GM06990 (cell line): Measurements from ENCODE around the gene RASSF5.

ENCODE experiments used
- DNase-seq: peaks from one replicate; pipeline ENCODE4 v3.0.0-alpha.2; 2011; ENCODE audit not compliant: insufficient read length; ENCODE audit errors: extremely low read depth
- H3K27me3 ChIP-seq: replicated peaks from 2 replicates; pipeline ENCODE4 v1.6.0; 2011; ENCODE audit warnings: low read length; ENCODE audit not compliant: control insufficient read depth, insufficient read depth
- H3K36me3 ChIP-seq: 2 replicates; pipeline ENCODE4 v1.5.1; 2011; ENCODE audit warnings: low read length; ENCODE audit not compliant: control insufficient read depth, insufficient read depth
- H3K4me3 ChIP-seq: replicated peaks from 2 replicates; pipeline ENCODE4 v1.5.1; 2011; ENCODE audit warnings: low read depth, mild to moderate bottlenecking, control low read depth, low read length
- TF ChIP-seq, protein P1 (sequence below): IDR thresholded peaks from 2 replicates; pipeline ENCODE4 v1.5.1; 2011; ENCODE audit warnings: low read length, control low read depth, mild to moderate bottlenecking, inconsistent platforms; ENCODE audit not compliant: insufficient read depth, poor library complexity, severe bottlenecking

The RASSF5 gene

DNA sequence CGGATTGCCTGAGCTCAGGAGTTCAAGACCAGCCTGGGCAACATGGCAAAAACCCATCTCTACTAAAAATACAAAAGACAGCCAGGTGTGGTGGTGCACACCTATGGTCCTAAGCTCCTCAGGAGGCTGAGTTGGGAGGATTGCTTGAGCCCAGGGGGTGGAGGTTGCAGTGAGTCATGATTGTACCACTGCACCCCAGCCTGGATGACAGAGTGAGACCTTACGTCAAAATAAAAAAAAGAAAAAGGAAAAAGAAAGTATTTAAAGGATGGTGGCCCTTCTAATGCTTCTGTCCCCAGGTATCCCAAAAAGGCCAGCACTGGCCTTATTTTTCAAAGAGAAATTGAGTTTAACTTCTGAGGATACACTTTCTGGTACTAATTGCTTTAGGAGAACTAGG lies 35.3 kb upstream of the RASSF5 start:
- peaks cover 26% of the 10 kb centered on the region for H3K36me3 ChIP-seq
- no peak for DNase-seq
- H3K27me3 ChIP-seq, result no peaks in the 10 kb centered on the region
- peak overlapping the region; percentile 95 for H3K4me3 ChIP-seq
- TF ChIP-seq, protein P1, sequence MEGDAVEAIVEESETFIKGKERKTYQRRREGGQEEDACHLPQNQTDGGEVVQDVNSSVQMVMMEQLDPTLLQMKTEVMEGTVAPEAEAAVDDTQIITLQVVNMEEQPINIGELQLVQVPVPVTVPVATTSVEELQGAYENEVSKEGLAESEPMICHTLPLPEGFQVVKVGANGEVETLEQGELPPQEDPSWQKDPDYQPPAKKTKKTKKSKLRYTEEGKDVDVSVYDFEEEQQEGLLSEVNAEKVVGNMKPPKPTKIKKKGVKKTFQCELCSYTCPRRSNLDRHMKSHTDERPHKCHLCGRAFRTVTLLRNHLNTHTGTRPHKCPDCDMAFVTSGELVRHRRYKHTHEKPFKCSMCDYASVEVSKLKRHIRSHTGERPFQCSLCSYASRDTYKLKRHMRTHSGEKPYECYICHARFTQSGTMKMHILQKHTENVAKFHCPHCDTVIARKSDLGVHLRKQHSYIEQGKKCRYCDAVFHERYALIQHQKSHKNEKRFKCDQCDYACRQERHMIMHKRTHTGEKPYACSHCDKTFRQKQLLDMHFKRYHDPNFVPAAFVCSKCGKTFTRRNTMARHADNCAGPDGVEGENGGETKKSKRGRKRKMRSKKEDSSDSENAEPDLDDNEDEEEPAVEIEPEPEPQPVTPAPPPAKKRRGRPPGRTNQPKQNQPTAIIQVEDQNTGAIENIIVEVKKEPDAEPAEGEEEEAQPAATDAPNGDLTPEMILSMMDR, result no peak

- TF ChIP-seq, protein P1, result no peak
- Histone ChIP-seq H3K4me3 (peak overlapping the region; percentile 95), H3K36me3 (peaks cover 31% of the 10 kb centered on the region), H3K27me3 (no peaks in the 10 kb centered on the region)
- no peak for DNase-seq
Measured at GRCh38 chr1:206472454-206472853, 34.9 kb upstream of the RASSF5 start.

DNA sequence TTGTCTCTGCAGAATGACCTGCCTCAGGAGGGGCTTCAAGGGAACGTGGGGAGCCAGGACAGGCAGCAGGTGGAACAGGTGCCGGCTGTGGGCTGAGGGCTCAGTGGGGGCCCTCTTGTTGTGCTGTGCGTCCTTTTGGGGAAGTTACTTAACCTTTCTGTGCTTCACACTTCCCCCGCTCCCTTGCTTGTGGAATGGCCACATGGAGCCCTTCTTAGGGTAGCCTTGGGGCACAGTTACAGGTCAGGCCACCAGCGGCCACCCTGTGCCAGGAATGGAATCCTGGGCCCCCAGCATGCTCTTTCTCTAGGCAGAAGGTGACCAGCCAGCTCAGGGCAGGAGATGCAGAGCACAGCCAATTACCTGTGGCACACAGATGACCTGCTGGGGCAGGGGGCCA lies 34.4 kb upstream of the RASSF5 start:
- TF ChIP-seq, protein P1, result no peak

GRCh38 chr1:206476058-206476457 lies 31.3 kb upstream of the RASSF5 start:
- H3K36me3 ChIP-seq, result peaks cover 58% of the 10 kb centered on the region
- no peak for DNase-seq
- TF ChIP-seq, protein P1, result no peak
- no peak overlapping the region for H3K4me3 ChIP-seq
- H3K27me3 ChIP-seq, result no peaks in the 10 kb centered on the region

More for the DNA sequence above, 34.4 kb upstream of the RASSF5 start:
- Histone ChIP-seq H3K36me3 (peaks cover 35% of the 10 kb centered on the region), H3K27me3 (no peaks in the 10 kb centered on the region), H3K4me3 (peak overlapping the region; percentile 95)
- DNase-seq, result no peak

DNA sequence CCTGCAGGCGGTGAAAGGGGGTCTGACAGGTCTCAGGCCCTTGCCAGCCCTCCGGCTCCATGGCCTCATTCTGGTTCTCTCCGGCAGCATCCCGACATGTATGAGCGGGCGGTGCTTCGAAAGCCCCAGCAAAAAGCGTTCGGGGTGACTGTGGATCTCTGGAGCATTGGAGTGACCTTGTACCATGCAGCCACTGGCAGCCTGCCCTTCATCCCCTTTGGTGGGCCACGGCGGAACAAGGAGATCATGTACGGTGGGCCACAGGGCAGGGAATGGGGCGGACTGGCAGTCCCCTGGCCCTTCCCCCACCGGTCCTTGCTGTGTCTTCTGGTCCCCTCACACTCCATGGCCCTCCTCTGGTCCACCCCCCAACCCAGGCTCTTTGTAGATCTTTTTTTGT lies 30.7 kb upstream of the RASSF5 start:
- Histone ChIP-seq H3K4me3 (no peak overlapping the region), H3K27me3 (no peaks in the 10 kb centered on the region), H3K36me3 (peaks cover 62% of the 10 kb centered on the region)
- TF ChIP-seq, protein P1, result no peak
- DNase-seq, result no peak

DNA sequence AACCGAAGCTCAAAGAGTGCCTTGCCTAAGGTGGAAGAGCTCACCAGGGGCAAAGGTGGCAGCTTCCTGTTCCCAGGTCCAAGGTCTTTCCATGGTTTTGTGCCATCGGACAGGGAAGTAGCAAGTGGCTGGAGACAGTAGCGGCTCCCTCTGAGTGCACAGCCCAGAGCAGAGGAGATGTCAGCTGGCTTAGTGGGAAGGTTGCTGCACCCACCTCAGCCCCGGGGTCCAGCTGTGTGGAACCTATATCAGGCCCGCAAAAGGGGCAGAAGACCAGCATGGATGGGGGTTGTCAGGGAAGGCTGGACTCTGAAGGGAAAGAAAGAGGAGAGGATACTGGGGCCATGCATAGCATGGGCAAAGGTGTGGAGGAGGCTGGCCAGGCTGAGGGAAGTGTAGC lies 30.2 kb upstream of the RASSF5 start:
- TF ChIP-seq, protein P1, result no peak
- Histone ChIP-seq H3K36me3 (peaks cover 63% of the 10 kb centered on the region), H3K27me3 (no peaks in the 10 kb centered on the region), H3K4me3 (no peak overlapping the region)
- DNase-seq, result no peak
